ENCODE data around the gene CLDN18. TPM values are rescaled to one million over a fixed set of nuclear protein-coding genes. Genes with fewer than 3 reads are reported as not detected.

The CLDN18 gene
- total RNA-seq, 1 donor from 2014 or later: not detected

DNA sequence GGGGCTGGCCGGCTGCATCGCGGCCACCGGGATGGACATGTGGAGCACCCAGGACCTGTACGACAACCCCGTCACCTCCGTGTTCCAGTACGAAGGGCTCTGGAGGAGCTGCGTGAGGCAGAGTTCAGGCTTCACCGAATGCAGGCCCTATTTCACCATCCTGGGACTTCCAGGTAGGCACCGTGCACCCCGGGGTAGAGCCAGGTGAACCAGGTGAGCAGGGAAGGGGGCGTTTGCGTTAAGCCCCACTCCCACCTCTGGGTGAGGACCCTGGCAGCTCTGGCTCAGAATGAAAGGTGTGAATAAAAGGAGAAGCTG, 267 bp downstream of the CLDN18 start:
- no peak for DNase-seq (ENCODE audit: low spot score)
- H3K27me3 Mint-ChIP-seq (ENCODE audit: low read depth): no peaks in the 10 kb centered on the region
- H3K27ac Mint-ChIP-seq (ENCODE audit: unreplicated experiment): no peak overlapping the region
- H3K9me3 Mint-ChIP-seq (ENCODE audit: low read depth): no peaks in the 10 kb centered on the region
- TF ChIP-seq, protein P1, sequence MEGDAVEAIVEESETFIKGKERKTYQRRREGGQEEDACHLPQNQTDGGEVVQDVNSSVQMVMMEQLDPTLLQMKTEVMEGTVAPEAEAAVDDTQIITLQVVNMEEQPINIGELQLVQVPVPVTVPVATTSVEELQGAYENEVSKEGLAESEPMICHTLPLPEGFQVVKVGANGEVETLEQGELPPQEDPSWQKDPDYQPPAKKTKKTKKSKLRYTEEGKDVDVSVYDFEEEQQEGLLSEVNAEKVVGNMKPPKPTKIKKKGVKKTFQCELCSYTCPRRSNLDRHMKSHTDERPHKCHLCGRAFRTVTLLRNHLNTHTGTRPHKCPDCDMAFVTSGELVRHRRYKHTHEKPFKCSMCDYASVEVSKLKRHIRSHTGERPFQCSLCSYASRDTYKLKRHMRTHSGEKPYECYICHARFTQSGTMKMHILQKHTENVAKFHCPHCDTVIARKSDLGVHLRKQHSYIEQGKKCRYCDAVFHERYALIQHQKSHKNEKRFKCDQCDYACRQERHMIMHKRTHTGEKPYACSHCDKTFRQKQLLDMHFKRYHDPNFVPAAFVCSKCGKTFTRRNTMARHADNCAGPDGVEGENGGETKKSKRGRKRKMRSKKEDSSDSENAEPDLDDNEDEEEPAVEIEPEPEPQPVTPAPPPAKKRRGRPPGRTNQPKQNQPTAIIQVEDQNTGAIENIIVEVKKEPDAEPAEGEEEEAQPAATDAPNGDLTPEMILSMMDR (IDR thresholded peaks at IDR 0.05): no peak
- H3K4me3 Mint-ChIP-seq (ENCODE audit: unreplicated experiment): no peak overlapping the region
- H3K36me3 Mint-ChIP-seq (ENCODE audit: low read depth): peaks cover 10% of the 10 kb centered on the region
- H3K4me1 Mint-ChIP-seq (ENCODE audit: low read depth): peaks cover 5% of the 10 kb centered on the region

DNA sequence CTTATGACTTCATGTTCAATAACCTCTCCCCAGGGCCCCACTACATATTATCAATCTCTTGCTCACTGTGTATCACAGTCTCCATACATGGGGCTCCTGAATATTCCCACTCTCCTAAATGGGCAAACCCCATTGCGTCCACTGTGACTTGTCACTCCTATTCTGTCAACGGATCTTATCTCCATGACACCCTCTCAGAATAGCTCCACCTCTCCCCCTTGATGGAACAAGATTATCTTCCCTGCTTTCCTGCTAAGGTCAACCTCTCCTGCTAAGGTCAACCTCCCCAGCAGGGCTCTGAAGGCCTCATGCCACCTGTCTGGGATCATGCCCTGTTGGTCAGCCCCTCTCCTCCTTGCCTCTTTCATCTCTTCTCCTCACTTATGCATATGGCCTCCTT, 1.8 kb downstream of the CLDN18 start:
- no peak overlapping the region for H3K4me3 Mint-ChIP-seq (ENCODE audit: unreplicated experiment)
- no peaks in the 10 kb centered on the region for H3K27me3 Mint-ChIP-seq (ENCODE audit: low read depth)
- TF ChIP-seq, protein P1 (IDR thresholded peaks at IDR 0.05): no peak
- DNase-seq (ENCODE audit: low spot score): no peak
- H3K9me3 Mint-ChIP-seq (ENCODE audit: low read depth): no peaks in the 10 kb centered on the region
- H3K4me1 Mint-ChIP-seq (ENCODE audit: low read depth): peaks cover 5% of the 10 kb centered on the region
- H3K27ac Mint-ChIP-seq (ENCODE audit: unreplicated experiment): no peak overlapping the region
- H3K36me3 Mint-ChIP-seq (ENCODE audit: low read depth): peaks cover 8% of the 10 kb centered on the region

DNA sequence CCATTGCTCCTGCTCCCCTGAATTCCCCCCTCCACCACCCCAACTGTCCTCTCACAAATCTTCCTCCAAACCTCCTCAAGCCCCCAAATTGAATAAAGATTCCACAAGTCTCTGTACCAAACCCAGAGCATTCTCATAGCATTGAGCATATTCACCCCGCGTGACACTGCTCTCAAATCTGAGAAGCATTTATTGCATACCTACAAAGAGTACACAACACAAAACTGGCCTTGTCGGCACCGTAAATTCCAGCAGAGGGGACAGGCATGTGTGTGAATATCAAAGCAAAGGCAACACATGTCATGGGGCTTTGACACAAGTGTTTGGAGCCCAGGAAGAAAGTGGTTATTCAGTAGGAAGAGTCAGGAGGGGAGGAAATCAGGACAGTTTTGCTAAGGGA, 2.6 kb downstream of the CLDN18 start:
- H3K4me3 Mint-ChIP-seq (ENCODE audit: unreplicated experiment): no peak overlapping the region
- no peak overlapping the region for H3K27ac Mint-ChIP-seq (ENCODE audit: unreplicated experiment)
- no peak for DNase-seq (ENCODE audit: low spot score)
- H3K4me1 Mint-ChIP-seq (ENCODE audit: low read depth): peaks cover 5% of the 10 kb centered on the region
- H3K36me3 Mint-ChIP-seq (ENCODE audit: low read depth): peaks cover 8% of the 10 kb centered on the region
- H3K27me3 Mint-ChIP-seq (ENCODE audit: low read depth): no peaks in the 10 kb centered on the region
- H3K9me3 Mint-ChIP-seq (ENCODE audit: low read depth): no peaks in the 10 kb centered on the region
- TF ChIP-seq, protein P1 (IDR thresholded peaks at IDR 0.05): no peak

DNA sequence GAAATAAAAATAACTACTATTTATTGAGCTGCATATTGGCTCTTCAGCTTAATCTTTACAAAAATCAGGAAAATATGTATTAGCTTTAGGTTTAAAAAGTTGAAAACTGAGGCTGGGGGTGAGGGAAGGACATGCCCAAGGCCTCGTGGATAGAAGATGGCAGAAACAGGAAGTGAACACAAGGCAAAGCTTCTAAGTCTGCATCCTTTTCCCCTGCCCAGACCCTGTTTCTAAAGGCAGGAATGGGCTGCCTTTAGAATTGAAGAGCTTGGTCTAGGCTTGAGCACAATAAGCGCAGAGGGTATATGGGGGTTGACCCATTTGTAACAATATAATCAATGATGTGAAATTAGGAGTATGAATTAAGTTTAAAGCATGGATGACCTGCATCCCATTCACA, 6.1 kb downstream of the CLDN18 start:
- Mint-ChIP-seq H3K27me3 (ENCODE audit: low read depth) (no peaks in the 10 kb centered on the region), H3K27ac (ENCODE audit: unreplicated experiment) (no peak overlapping the region), H3K36me3 (ENCODE audit: low read depth) (peaks cover 15% of the 10 kb centered on the region), H3K4me3 (ENCODE audit: unreplicated experiment) (no peak overlapping the region), H3K4me1 (ENCODE audit: low read depth) (no peaks in the 10 kb centered on the region), H3K9me3 (ENCODE audit: low read depth) (no peaks in the 10 kb centered on the region)
- TF ChIP-seq, protein P1 (IDR thresholded peaks at IDR 0.05): no peak
- DNase-seq (ENCODE audit: low spot score): no peak

DNA sequence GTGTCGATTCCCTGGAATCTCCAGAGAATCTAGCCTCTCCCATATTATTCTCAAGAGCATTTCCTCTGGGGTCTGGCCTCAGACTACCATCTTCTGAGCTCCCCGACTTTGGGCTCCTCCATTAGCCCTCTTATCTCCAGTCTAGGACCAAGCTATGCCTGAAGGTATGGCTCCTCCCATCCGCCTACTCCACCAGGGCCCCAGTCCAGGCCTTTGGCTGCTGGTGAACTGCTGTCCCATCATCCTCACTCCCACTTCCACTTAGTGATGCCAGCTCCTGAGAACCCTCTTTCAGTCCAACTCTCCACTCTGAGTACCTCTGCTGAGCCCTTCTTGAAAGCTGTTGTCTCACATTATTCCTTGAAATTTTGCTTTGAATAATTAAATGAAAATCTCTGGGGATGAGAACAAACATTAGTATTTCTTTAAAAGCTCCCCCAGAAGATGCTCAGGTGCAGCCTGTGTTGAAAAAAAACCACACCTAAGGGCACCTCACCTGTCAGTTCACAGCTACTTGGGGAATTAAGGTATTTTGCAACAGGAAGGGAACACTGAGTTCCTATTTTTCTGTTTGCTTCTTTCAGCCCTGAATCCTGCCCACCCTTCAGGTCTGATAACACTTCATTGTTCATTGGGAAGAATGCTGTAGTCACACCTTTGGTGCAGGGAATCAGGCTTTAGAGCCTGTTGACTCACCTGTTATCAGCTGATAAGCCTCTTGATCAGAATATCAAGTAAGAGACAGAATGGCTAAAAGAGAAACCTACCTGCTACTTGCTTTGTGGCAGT, 9.5 kb downstream of the CLDN18 start:
- no peak overlapping the region for H3K4me3 Mint-ChIP-seq (ENCODE audit: unreplicated experiment)
- no peak for DNase-seq (ENCODE audit: low spot score)
- peaks cover 15% of the 10 kb centered on the region for H3K36me3 Mint-ChIP-seq (ENCODE audit: low read depth)
- no peak overlapping the region for H3K27ac Mint-ChIP-seq (ENCODE audit: unreplicated experiment)
- no peaks in the 10 kb centered on the region for H3K9me3 Mint-ChIP-seq (ENCODE audit: low read depth)
- no peaks in the 10 kb centered on the region for H3K27me3 Mint-ChIP-seq (ENCODE audit: low read depth)
- TF ChIP-seq, protein P1 (IDR thresholded peaks at IDR 0.05): no peak
- no peaks in the 10 kb centered on the region for H3K4me1 Mint-ChIP-seq (ENCODE audit: low read depth)

All from chondrocyte (in vitro differentiated cells).